IPS DF 6.9 (cell line): ENCODE results near the gene SMARCA1.
A peak's percentile ranks its signal among the peaks of the same experiment; 100 is the strongest.
"Not testable (repeated sequence)": the region's sequence is repeated elsewhere in the genome, so short reads cannot be mapped to it uniquely, and the experiment has no call there.

Experiments used
- DNase-seq: peaks from one replicate; pipeline ENCODE4 v3.0.0-alpha.2; 2013; ENCODE audit warnings: low read depth, low spot score
- H3K27ac ChIP-seq: one replicate; pipeline ENCODE4 v1.5.1; 2013; ENCODE audit warnings: low read length, control low read depth
- H3K27me3 ChIP-seq: 2 replicates; pipeline ENCODE4 v1.6.1; 2013; ENCODE audit warnings: mild to moderate bottlenecking, low read length; ENCODE audit not compliant: control insufficient read depth, insufficient read depth
- H3K36me3 ChIP-seq: 2 replicates; pipeline ENCODE4 v1.6.1; 2013; ENCODE audit warnings: low read length; ENCODE audit not compliant: control insufficient read depth, insufficient read depth
- H3K4me1 ChIP-seq: 2 replicates; pipeline ENCODE4 v1.6.1; 2013; ENCODE audit warnings: low read length; ENCODE audit not compliant: control insufficient read depth, insufficient read depth
- H3K4me3 ChIP-seq: 2 replicates; pipeline ENCODE4 v1.5.1; 2013; ENCODE audit warnings: mild to moderate bottlenecking, low read length
- H3K9me3 ChIP-seq: 2 replicates; pipeline ENCODE4 v1.6.1; 2013; ENCODE audit warnings: low read length, inconsistent platforms; ENCODE audit not compliant: control insufficient read depth, insufficient read depth
- WGBS: extraction: QIAGEN DNeasy Blood & Tissue Kit; methylation state at CpG from one replicate; pipeline ENCODE4 v1.1.7; 2013; ENCODE audit warnings: mixed read lengths, missing lambda C conversion rate; ENCODE audit not compliant: insufficient read length, insufficient coverage; 5-methylcytosine and 5-hydroxymethylcytosine counted together

Gene SMARCA1

GRCh38 chrX:129523079-129523911 lies at the start of gene SMARCA1:
Gene SMARCA1, minus strand, starts transcription at chrX:129523490. Its CDS starts 120 bp downstream, at chrX:129523370.
- Histone ChIP-seq H3K36me3 (no peaks in the 10 kb centered on the region), H3K4me1 (no peaks in the 10 kb centered on the region), H3K27ac (no peak within 1 kb of the TSS), H3K9me3 (no peaks in the 10 kb centered on the region), H3K27me3 (no peaks in the 10 kb centered on the region), H3K4me3 (peak within 1 kb of the TSS; percentile 82)
- no peak for DNase-seq
- no CpG with 5 or more reads among the region's 54 CpGs for whole genome bisulfite sequencing

DNA sequence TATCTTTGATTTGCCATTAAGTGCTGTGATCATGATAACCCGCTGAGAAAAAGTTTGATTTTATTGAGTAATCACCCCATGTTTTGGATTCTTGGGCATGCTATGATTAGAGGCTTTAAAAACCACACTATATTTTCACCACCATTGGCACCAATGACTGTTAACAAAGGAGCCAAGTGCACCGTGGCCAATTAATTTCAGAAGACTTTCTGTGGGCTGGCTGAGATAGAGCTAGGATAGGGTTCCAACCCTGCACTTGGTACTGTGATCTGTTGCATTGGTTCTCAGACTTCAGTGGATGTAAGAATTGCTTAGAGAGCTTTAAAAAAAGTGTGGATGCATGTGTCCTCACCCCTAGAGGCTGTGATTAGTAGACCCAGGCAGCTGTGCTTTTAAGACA lies 49.1 kb upstream of the SMARCA1 start:
- H3K4me3 ChIP-seq = no peak overlapping the region
- H3K4me1 ChIP-seq = no peaks in the 10 kb centered on the region
- no peaks in the 10 kb centered on the region for H3K27me3 ChIP-seq
- no CpG with 5 or more reads among the region's 2 CpGs for WGBS
- H3K36me3 ChIP-seq = peaks cover 4% of the 10 kb centered on the region; the same call in 1 of the 2 replicates
- no peak overlapping the region for H3K27ac ChIP-seq
- no peak for DNase-seq
- no peaks in the 10 kb centered on the region for H3K9me3 ChIP-seq

- no peaks in the 10 kb centered on the region for H3K27me3 ChIP-seq
- H3K27ac ChIP-seq = no peak overlapping the region
- no peak overlapping the region for H3K4me3 ChIP-seq
- H3K4me1 ChIP-seq = no peaks in the 10 kb centered on the region
- H3K9me3 ChIP-seq = no peaks in the 10 kb centered on the region
- no peak for DNase-seq
- no CpG with 5 or more reads among the region's 3 CpGs for WGBS
- no peaks in the 10 kb centered on the region for H3K36me3 ChIP-seq
These were observed 45.1 kb upstream of the SMARCA1 start for GRCh38 chrX:129568349-129568748.

GRCh38 chrX:129566073-129566472 lies 42.8 kb upstream of the SMARCA1 start:
- DNase-seq = no peak
- no CpG with 5 or more reads among the region's 1 CpG for WGBS
- no peak overlapping the region for H3K27ac ChIP-seq
- no peaks in the 10 kb centered on the region for H3K9me3 ChIP-seq
- no peaks in the 10 kb centered on the region for H3K27me3 ChIP-seq
- no peaks in the 10 kb centered on the region for H3K36me3 ChIP-seq
- no peaks in the 10 kb centered on the region for H3K4me1 ChIP-seq
- no peak overlapping the region for H3K4me3 ChIP-seq

GRCh38 chrX:129565046-129565650 lies 41.9 kb upstream of the SMARCA1 start:
- no peak for DNase-seq

GRCh38 chrX:129564345-129564744 lies 41.1 kb upstream of the SMARCA1 start:
- not testable (repeated sequence) for H3K9me3 ChIP-seq, H3K27ac ChIP-seq, H3K27me3 ChIP-seq, H3K4me1 ChIP-seq, H3K4me3 ChIP-seq, H3K36me3 ChIP-seq, DNase-seq
- WGBS = no CpG with 5 or more reads among the region's 5 CpGs

More at GRCh38 chrX:129565046-129565650, 41.9 kb upstream of the SMARCA1 start:
- WGBS = no CpG with 5 or more reads among the region's 3 CpGs
- H3K4me3 ChIP-seq = no peak overlapping the region
- no peaks in the 10 kb centered on the region for H3K4me1 ChIP-seq
- no peak overlapping the region for H3K27ac ChIP-seq
- H3K36me3 ChIP-seq = no peaks in the 10 kb centered on the region
- no peaks in the 10 kb centered on the region for H3K9me3 ChIP-seq
- no peaks in the 10 kb centered on the region for H3K27me3 ChIP-seq

- Histone ChIP-seq H3K4me3 (no peak overlapping the region), H3K27ac (no peak overlapping the region), H3K36me3 (no peaks in the 10 kb centered on the region), H3K4me1 (no peaks in the 10 kb centered on the region), H3K9me3 (no peaks in the 10 kb centered on the region), H3K27me3 (no peaks in the 10 kb centered on the region)
- WGBS = no CpG with 5 or more reads among the region's 3 CpGs
- no peak for DNase-seq
These were observed 38.2 kb upstream of the SMARCA1 start for GRCh38 chrX:129561453-129561852.

DNA sequence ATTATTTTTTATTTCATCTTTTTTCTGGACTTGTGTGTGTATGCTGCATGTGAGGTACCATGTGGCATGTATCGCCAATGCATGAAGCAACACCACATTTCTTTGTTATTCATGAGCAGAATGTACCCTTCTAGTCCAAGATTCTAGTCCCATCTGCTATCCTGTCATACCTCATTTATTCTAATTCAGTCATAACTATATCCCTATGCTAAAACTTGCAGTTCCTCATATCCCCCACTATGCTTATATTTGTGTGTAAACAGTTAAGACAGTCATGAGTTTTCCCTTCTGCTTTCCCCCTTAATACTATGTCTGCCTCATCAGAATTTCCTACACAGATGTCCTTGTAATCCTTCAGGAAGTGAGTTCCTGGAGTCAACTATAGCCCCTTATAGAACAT lies 36.5 kb upstream of the SMARCA1 start:
- WGBS = no CpG with 5 or more reads among the region's 1 CpG
- H3K36me3 ChIP-seq = peaks cover 2% of the 10 kb centered on the region; the same call in 1 of the 2 replicates
- H3K9me3 ChIP-seq = no peaks in the 10 kb centered on the region
- H3K4me3 ChIP-seq = no peak overlapping the region
- H3K27me3 ChIP-seq = no peaks in the 10 kb centered on the region
- no peak overlapping the region for H3K27ac ChIP-seq
- no peak for DNase-seq
- no peaks in the 10 kb centered on the region for H3K4me1 ChIP-seq

GRCh38 chrX:129557844-129558480 lies 34.7 kb upstream of the SMARCA1 start:
- no peaks in the 10 kb centered on the region for H3K4me1 ChIP-seq
- no peak overlapping the region for H3K27ac ChIP-seq
- H3K27me3 ChIP-seq = no peaks in the 10 kb centered on the region
- H3K9me3 ChIP-seq = no peaks in the 10 kb centered on the region
- WGBS = no CpG with 5 or more reads among the region's 1 CpG
- no peak overlapping the region for H3K4me3 ChIP-seq
- no peak for DNase-seq
- peaks cover 2% of the 10 kb centered on the region; the same call in 1 of the 2 replicates for H3K36me3 ChIP-seq

GRCh38 chrX:129556806-129557315 lies 33.6 kb upstream of the SMARCA1 start:
- peaks cover 2% of the 10 kb centered on the region; the same call in 1 of the 2 replicates for H3K36me3 ChIP-seq
- DNase-seq = no peak

More at GRCh38 chrX:129556806-129557315, 33.6 kb upstream of the SMARCA1 start:
- Histone ChIP-seq H3K27ac (no peak overlapping the region), H3K4me1 (no peaks in the 10 kb centered on the region), H3K9me3 (no peaks in the 10 kb centered on the region), H3K27me3 (no peaks in the 10 kb centered on the region), H3K4me3 (no peak overlapping the region)
- WGBS = no CpG with 5 or more reads among the region's 5 CpGs
